ENCODE measurements around the gene FPGS. TPM values are rescaled to one million over a fixed set of nuclear protein-coding genes. Genes with fewer than 3 reads are reported as not detected.

FPGS gene
- total and polyA plus RNA-seq, 4 donors: 20.4 to 61.1 (median 42.7) TPM

- TF ChIP-seq MAX (IDR thresholded peaks at IDR 0.05): no peak
- no peak for TF ChIP-seq TAF1 (conservative IDR thresholded peaks at IDR 0.05)
- no peak for TF ChIP-seq ZBTB33 (IDR thresholded peaks at IDR 0.05)
- TF ChIP-seq FOXA1 (IDR thresholded peaks at IDR 0.05): no peak
- TF ChIP-seq RXRA (IDR thresholded peaks at IDR 0.05): no peak
- TF ChIP-seq REST (IDR thresholded peaks at IDR 0.05): no peak
- no peak for TF ChIP-seq YY1 (IDR thresholded peaks at IDR 0.05)
- no peak for TF ChIP-seq GABPA (IDR thresholded peaks at IDR 0.05 in 1 of 2, conservative IDR thresholded peaks at IDR 0.05 in 1 of 2)
- TF ChIP-seq RAD21 (IDR thresholded peaks at IDR 0.05): no peak
- no peak for TF ChIP-seq FOXA2 (IDR thresholded peaks at IDR 0.05)
- TF ChIP-seq SP1 (IDR thresholded peaks at IDR 0.05): no peak
- no peak for TF ChIP-seq NR2F2 (IDR thresholded peaks at IDR 0.05)
- TF ChIP-seq CTCF (IDR thresholded peaks at IDR 0.05; ENCODE audit: low read depth, low read length, missing input control): no peak
Measured at GRCh38 chr9:127826253-127826913, 23.7 kb downstream of the FPGS start.

More at GRCh38 chr9:127826253-127826913, 23.7 kb downstream of the FPGS start:
- no peak for DNase-seq (ENCODE audit: low spot score)
- Histone ChIP-seq H3K4me1 (ENCODE audit: control insufficient read depth in 4 of 4, insufficient read depth in 4 of 4, low read length in 3 of 4) (peaks cover 8 to 21% (median 14%) of the 10 kb centered on the region in 4 donors), H3K9me3 (ENCODE audit: control insufficient read depth in 4 of 4, low read length in 3 of 4) (no peaks in the 10 kb centered on the region), H3K27me3 (ENCODE audit: control insufficient read depth in 4 of 4, insufficient read depth in 4 of 4, low read length in 3 of 4) (no peaks in the 10 kb centered on the region), H3K9ac (ENCODE audit: low read depth in 1 of 2, low read length in 2 of 2) (no peak overlapping the region), H3K36me3 (ENCODE audit: control insufficient read depth in 4 of 4, insufficient read depth in 3 of 4, low read depth in 1 of 4, low read length in 3 of 4) (peaks cover 0 to 4% (median under 1%) of the 10 kb centered on the region in 4 donors), H3K27ac (ENCODE audit: low read depth in 1 of 2, low read length in 2 of 2) (no peak overlapping the region), H3K4me3 (ENCODE audit: low read depth in 1 of 3, low read length in 3 of 3) (no peak overlapping the region)
- 71% methylated on average over 7 of the region's 7 CpGs for WGBS

All from liver (tissue), 9 donors.